ENCODE data around the gene FAM162A.

Gene FAM162A

DNA sequence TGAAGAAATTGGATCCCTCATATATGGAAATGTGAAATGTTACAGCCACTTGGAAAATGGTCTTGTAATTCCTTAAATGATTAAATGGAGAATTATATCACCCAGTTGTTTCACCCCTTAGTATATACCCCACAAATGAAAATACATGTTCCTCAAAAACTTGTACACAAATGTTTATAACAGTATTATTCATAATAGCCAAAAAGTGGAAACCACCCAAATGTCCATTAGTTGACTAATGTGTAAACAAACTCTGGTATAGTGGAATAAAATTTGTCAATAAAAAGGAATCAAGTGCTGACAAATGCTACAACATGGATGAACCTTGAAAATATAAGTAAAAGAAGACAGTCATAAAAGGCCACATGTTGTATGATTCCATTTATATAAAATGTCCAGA, 12.5 kb downstream of the FAM162A start:
- TF ChIP-seq CTCF (IDR thresholded peaks at IDR 0.05) (no peak), ZFX (IDR thresholded peaks at IDR 0.05; ENCODE audit: borderline replicate concordance) (no peak)
- no peak overlapping the region for H3K27ac ChIP-seq

GRCh38 chr3:122397201-122397600, 13.2 kb downstream of the FAM162A start:
- no peak for TF ChIP-seq CTCF (IDR thresholded peaks at IDR 0.05)
- TF ChIP-seq ZFX (IDR thresholded peaks at IDR 0.05; ENCODE audit: borderline replicate concordance) = no peak
- no peak overlapping the region for H3K27ac ChIP-seq

DNA sequence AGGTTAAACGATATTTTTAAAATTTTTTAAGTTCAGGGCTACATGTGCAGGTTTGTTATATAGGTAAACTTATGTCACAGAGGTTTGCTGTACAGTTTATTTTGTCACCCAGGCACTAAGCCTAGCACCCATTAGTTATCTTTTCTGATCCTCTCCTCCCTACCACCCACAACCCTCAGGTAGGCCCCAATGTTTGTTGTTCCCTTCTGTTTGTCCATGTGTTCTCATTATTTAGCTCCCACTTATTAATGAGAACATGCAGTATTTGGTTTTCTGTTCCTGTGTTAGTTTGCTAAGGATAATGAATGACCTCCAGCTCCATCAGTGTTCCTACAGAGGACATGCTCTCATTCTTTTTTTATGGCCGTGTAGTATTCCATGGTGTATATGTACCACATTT, 14.9 kb downstream of the FAM162A start:
- TF ChIP-seq ZFX (IDR thresholded peaks at IDR 0.05; ENCODE audit: borderline replicate concordance) (no peak), CTCF (IDR thresholded peaks at IDR 0.05) (no peak)
- no peak overlapping the region for H3K27ac ChIP-seq

DNA sequence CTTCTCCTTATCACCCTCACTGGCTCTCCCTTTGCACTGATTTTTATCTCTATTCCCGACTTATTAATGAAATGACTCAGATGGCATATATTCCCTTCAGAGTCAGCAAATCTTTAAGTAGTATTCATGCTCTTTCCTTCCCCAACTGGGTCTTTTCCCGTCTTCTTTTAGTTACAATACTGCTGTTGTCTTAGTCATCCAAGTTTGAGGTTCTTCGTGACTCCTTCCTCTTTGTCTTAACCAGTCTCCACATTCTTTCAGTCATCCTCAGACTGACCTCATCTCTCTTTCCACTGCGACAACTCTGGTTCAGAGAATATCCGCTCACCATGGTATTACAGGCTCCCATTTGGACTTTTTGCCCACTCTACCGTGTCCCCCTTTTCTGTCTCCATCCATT, 19.5 kb downstream of the FAM162A start:
- no peak for TF ChIP-seq ZFX (IDR thresholded peaks at IDR 0.05; ENCODE audit: borderline replicate concordance)
- H3K27ac ChIP-seq = no peak overlapping the region

- no peak for TF ChIP-seq CTCF (IDR thresholded peaks at IDR 0.05)
- no peak for TF ChIP-seq ZFX (IDR thresholded peaks at IDR 0.05; ENCODE audit: borderline replicate concordance)
These were observed 21.0 kb downstream of the FAM162A start for GRCh38 chr3:122405015-122405414.

GRCh38 chr3:122406198-122406597, 22.2 kb downstream of the FAM162A start:
- TF ChIP-seq ZFX (IDR thresholded peaks at IDR 0.05; ENCODE audit: borderline replicate concordance) (no peak), CTCF (IDR thresholded peaks at IDR 0.05) (no peak)
- H3K27ac ChIP-seq = no peak overlapping the region

More at GRCh38 chr3:122405015-122405414, 21.0 kb downstream of the FAM162A start:
- H3K27ac ChIP-seq = no peak overlapping the region

- no peak for TF ChIP-seq ZFX (IDR thresholded peaks at IDR 0.05; ENCODE audit: borderline replicate concordance)
- no peak for TF ChIP-seq CTCF (IDR thresholded peaks at IDR 0.05)
These were observed 24.0 kb downstream of the FAM162A start for GRCh38 chr3:122407946-122408345.

GRCh38 chr3:122409446-122409845, 25.5 kb downstream of the FAM162A start:
- no peak overlapping the region for H3K27ac ChIP-seq
- TF ChIP-seq ZFX (IDR thresholded peaks at IDR 0.05; ENCODE audit: borderline replicate concordance) (no peak), CTCF (IDR thresholded peaks at IDR 0.05) (no peak)

More at GRCh38 chr3:122407946-122408345, 24.0 kb downstream of the FAM162A start:
- no peak overlapping the region for H3K27ac ChIP-seq
